Measurements from ENCODE around the gene PATJ. TPM values are rescaled to one million over a fixed set of nuclear protein-coding genes. Genes with fewer than 3 reads are reported as not detected.
"Not testable (repeated sequence)": the region's sequence is repeated elsewhere in the genome, so short reads cannot be mapped to it uniquely, and the experiment has no call there.

The PATJ gene
- total RNA-seq, 1 experiment from 2014 or later = 4.5 TPM

GRCh38 chr1:61828805-61829204 is 86.5 kb downstream of the PATJ start:
- no peak for DNase-seq (ENCODE audit: low read depth)

DNA sequence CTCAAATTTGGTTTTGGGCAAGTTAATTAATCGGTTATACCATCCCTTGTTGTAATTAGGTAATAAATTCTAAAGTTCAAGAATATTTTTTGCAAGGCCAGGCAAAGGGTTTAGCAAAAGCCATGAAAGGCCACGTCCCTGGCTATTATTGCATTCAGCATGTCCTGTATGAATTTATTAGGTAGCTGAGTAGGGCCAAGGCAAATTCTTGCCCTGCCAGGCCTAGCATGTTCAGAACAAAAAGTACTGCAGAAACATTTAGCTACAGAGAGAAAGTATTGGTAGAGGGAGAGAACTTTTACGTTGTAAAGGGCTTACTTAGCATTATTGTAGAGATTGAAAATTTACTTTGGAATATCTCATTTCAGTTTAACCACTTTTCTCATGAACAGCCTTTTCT is 94.4 kb downstream of the PATJ start:
- no peak for DNase-seq (ENCODE audit: low read depth)

DNA sequence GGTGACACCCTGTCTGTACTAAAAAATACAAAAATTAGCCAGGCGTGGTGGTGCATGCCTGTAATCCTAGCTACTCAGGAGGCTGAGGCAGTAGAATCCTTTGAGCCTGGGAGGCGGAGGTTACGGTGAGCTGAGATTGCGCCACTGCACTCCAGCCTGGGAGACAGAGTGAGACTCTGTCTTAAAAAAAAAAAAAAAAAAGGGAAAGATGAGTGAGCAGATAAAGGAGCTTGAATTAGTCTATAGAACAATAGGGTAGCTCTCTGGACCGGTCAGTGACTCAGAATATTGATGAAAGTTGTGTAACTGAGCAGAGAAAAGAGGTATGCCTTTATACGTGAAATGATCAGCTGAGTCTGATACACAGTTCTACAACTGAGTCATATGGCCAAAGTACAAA is 95.3 kb downstream of the PATJ start:
- not testable (repeated sequence) for DNase-seq (ENCODE audit: low read depth)

- DNase-seq (ENCODE audit: low read depth) = peak; percentile 16
These were observed 97.4 kb downstream of the PATJ start for GRCh38 chr1:61839679-61840078.

- DNase-seq (ENCODE audit: low read depth) = no peak
These were observed 99.8 kb downstream of the PATJ start for GRCh38 chr1:61842036-61842435.

GRCh38 chr1:61842863-61843514 is 100.7 kb downstream of the PATJ start:
- DNase-seq (ENCODE audit: low read depth) = no peak

DNA sequence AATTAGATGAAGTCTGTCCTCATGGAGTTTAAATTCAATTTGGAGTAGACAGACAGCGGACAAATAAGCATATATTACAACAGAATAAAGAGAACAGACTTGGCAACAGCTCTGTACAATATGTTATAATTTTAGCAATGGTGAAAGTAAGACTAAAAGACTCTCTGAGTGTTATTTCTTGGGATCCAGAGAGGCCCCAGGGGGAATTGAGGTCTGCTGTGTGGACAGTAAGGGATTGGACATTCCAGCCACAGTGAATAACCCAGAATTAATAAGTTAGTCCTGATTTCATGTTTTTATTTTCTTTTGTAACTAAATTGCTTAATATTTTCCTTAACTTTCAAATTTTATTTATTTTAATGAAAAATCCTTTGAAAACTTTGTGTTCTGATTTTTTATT is 101.7 kb downstream of the PATJ start:
- no peak for DNase-seq (ENCODE audit: low read depth)

- DNase-seq (ENCODE audit: low read depth) = not testable (repeated sequence)
These were observed 102.4 kb downstream of the PATJ start for GRCh38 chr1:61844664-61845063.

GRCh38 chr1:61851235-61851634 is 109.0 kb downstream of the PATJ start:
- no peak for DNase-seq (ENCODE audit: low read depth)

DNA sequence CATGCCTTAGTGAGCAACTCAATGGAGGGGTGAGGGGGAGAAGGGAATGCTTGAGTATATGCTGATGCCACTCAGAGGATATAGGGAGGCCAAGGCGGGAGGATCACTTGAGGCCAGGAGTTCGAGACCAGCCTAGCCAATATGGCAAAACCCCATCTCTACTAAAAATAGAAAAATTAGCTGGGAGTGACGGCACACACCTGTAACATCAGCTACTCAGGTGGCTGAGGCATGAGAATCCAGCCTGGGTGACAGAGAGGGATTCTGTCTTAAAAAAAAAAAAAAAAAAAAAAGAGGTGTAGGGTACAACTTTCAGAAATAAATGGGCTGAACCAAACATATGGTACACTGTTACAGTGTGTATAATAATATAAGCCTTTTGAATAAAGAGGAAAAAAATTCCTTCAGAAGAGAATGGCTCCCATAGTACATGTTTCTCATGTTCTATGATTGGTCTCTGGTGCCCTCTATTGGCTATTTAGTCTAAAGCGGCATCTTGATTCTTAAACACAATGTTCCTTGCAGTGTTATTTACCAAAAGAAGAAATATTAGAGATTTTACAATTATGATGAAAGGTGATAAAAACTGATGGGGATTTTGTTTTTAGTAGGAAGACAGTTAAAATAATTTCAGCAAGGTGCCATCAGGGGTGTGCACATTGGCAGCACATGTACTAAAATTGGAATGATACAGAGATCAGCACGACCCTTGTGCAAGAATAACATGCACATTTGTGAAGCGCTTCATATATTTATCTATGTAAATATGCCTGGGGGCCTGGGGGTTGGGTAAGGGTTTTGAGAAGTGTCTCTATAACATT is 109.8 kb downstream of the PATJ start:
- peak; percentile 52 for DNase-seq (ENCODE audit: low read depth)

DNA sequence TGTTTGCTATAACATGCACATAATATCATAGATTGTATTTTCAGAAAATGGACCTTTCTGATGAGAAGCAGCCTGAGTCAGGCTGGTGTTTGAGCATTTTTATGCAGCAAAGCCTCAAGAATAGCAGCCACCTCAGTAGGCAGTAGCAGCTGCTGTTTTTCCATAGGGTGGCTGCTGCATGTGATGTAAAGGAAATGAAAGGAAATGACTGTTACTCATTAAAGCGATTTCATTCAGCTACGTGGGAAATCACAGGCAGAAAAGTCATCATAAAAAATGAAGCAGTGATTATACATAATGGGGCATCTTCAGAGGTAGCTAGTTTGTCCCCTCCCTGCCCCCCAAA is 110.4 kb downstream of the PATJ start:
- DNase-seq (ENCODE audit: low read depth) = no peak

- DNase-seq (ENCODE audit: low read depth) = no peak
These were observed 111.3 kb downstream of the PATJ start for GRCh38 chr1:61853583-61853982.

DNA sequence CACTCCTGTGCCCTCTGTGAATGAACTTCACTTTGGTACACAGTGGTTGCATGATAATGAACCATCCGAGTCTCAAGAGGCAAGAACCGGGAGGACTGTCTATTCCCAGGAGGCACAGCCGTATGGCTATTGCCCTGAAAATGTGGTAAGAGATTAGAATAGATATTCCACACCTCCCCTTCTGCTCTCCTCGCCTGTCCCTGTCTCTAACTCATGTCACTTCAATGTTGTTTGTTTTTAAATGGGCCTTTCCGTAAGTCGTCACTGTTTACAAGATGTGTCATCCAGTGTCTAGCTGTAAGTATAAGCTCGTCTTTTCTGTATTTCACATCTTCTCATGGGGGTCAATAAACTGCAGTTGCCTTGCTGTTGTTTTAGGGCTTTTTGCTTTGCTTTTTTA is 122.2 kb downstream of the PATJ start:
- DNase-seq (ENCODE audit: low read depth) = no peak

GRCh38 chr1:61865646-61866220 is 123.5 kb downstream of the PATJ start:
- DNase-seq (ENCODE audit: low read depth) = no peak

- no peak for DNase-seq (ENCODE audit: low read depth)
These were observed 127.4 kb downstream of the PATJ start for GRCh38 chr1:61869691-61870109.

DNA sequence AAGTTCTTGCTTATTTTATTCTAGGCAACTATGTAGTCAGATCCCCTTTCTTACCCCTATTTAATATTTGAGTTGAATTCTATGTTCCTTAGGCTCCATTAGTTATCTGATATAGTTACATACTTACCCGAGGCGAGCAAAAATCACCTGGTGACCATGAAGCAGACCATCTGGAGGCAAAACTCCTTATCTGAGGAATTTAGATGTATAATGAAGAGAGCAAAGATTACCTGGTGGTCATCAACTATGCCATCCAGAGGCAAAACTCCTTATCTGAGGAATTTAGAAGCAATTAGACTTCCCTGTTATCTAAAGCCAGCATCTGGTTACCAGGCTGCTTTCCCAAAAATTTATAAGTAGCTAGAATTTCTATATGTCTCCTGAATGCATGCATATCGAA is 129.9 kb downstream of the PATJ start:
- DNase-seq (ENCODE audit: low read depth) = no peak

DNA sequence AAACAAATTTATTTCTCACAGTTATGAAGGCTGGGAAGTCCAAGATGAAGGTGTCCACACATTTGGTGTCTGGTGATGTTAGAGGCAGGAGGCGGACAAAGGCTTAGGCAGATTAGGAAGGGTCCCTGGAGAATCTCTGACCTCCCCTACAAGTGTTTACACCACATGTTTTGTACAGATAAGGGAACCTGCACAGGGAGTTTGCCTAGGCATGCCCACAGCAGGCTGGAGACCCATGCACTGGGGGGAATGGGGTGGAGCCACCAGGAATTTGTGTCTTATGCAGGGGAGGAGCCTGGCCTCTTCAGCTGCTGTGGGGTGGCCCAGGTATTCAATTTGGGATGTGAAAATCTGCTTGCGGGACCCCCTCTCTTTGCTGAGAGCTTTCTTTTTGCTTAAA is 131.3 kb downstream of the PATJ start:
- no peak for DNase-seq (ENCODE audit: low read depth)

GRCh38 chr1:61873994-61874393 is 131.7 kb downstream of the PATJ start:
- DNase-seq (ENCODE audit: low read depth) = no peak

DNA sequence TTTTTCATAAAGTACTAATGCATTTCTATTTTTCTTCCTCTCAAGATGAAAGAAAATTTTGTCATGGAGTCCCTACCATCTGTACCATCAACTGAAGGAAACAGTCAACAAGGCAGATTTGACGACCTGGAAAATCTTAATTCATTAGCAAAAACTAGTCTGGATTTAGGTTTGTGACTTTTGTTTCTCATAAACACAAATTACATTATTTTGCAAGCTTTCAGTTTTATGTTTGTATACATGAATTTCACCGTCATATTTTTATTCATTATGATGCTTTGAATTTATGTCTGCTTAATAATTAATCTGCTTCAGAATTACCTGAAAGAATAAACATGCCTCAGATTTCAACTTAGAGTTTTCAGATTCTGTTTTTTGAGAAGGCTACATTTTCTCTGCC is 132.9 kb downstream of the PATJ start:
- DNase-seq (ENCODE audit: low read depth) = no peak

DNA sequence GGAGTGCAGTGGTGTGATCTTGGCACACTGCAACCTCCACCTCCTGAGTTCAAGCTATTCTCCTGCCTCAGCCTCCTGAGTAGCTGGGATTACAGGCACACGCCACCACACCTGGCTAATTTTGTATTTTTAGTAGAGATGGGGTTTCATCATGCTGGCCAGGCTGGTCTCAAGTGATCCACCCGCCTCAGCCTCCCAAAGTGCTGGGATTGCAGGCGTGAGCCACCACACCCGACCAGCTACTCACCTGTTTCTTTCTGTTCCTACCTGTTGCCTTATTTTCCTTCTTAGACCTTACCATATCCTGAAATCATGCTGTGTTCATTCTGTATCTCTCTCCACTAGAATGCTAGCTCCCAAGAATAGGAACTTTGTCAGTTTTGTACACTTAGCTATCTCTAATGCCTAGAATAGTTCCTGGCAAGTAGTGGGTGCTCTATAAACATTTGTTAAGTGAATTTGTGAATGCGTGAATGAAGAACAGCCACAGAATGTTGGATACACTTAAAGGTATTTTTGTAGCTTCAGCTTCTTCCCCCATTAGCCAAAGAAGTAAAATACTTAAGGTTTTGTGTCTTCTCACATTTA is 137.7 kb downstream of the PATJ start:
- DNase-seq (ENCODE audit: low read depth) = not testable (repeated sequence)

GRCh38 chr1:61887076-61887867 is 145.0 kb downstream of the PATJ start:
- peak; percentile 47 for DNase-seq (ENCODE audit: low read depth)
